HK-2 (cell line): ENCODE measurements around the gene CLIP1.

ENCODE experiments used
- DNase-seq: peaks from one replicate; pipeline ENCODE4 v3.0.0-alpha.2; 2018; ENCODE audit not compliant: unreplicated experiment

The CLIP1 gene

DNA sequence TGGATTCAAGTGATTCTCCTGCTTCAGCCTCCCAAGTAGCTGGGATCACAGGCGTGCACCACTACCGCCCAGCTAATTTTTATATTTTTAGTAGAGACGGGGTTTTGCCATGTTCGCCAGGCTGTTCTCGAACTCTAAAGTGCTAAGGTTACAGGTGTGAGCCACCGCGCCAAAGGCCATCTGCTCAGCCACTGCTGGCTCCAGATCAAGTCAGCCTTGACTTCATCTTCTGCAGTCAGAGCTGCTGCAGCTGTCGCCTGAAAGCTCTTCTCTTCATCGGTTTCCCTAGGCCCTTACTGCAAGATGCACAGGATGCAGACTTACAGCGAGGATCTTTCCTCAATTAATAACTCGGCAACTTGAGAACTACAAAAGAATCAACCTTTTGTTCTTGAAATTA is 66.8 kb downstream of the CLIP1 start:
- no peak for DNase-seq

DNA sequence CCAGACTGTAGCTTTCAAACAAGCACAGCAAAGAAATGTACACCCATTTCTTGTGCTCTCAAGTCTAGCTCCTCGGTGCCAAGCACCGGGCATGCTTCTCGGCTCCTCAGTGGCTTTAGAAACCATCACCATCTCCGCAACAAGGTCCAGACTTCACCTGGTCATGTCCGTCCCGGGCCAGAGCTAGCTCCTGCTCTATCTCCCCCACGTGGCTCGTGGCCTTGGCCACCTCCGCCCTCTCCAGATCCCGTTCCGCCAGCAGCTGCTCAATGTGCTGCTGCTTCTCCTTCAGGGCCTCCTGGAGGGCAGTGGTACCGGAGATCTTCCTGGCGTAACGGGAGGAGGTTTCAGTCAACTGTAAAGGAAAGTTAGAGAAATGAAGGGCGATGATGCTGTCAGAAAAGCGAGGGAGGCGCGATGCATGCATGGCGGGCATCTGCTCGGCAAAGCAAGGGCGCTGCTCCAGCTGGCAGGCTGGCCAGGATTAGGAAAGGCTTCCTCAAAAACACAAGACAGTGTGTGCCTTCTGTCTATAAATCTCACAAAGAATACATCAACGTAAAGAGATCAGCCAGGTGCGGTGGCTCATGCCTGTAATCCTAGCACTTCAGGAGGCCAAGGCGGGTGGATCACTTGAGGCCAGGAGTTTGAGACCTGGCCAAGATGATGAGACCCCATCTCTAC is 67.4 kb downstream of the CLIP1 start:
- DNase-seq, result no peak

DNA sequence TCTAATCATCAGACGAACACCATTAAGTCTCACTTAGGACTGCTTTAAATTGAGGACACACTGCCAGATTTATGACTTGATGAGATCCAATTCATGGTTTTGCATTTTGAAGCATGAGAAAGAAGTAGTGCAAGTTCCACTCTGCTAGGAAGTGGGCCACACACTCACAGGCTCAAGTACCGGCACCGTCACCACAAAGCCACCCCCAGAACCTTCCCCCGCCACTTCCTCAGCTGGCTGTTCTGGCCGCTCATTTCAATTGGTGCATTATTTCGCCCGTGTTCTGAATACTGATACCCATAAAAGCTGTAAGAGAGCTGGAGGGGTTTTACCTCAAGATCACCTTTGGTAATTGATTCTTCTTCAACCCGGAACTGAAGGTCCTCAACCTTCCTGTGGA is 70.1 kb downstream of the CLIP1 start:
- no peak for DNase-seq

DNA sequence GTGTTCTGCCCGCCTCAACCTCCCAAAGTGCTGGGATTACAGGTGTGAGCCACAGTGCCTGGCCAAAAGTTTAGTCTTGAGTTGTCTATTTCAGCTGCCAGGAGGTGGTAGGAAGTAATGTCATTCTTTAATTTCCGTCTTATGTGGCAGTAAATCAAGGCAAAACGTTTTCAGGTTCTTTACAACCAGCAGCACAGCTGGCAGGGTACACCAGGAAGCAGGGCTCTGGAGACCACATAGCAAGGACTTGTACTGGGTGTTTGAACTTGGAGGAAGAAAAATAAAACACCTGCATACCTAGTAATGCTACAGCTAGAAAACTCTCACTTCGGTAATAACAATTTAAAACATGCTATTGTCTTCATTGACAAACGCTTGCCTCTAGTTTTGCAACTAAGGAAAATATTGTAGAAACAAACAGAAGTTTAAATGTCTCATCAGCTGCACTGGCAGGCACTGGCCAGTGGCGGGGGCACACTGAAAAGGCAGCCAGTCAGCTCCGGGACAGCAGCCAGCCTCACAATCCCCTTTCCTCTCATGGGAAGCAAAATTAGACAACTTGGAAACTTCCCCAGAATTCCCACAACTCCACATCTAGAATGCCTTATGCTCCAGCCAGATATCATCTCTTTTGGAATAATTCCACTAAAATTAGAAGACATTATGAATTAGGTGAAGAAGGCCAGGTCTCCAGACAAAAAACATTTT is 72.2 kb downstream of the CLIP1 start:
- no peak for DNase-seq

DNA sequence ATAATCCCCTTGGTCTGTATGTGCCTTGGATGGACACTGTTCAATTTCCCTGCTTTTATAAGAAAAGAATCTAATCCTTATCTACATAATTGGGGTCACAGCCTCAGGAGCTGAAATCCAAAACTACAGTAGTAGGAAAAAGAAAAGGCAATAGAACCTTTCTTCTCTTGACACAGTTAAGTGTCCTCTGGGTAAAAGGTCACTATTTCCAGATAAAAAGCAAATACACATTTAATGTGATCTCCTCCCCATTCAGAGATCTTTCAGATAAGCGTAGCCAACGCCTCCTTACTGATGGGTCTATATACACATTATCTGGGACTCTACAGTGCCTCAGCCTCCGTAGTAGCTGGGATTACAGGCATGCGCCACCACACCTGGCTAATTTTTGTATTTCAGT is 73.4 kb downstream of the CLIP1 start:
- DNase-seq, result no peak

DNA sequence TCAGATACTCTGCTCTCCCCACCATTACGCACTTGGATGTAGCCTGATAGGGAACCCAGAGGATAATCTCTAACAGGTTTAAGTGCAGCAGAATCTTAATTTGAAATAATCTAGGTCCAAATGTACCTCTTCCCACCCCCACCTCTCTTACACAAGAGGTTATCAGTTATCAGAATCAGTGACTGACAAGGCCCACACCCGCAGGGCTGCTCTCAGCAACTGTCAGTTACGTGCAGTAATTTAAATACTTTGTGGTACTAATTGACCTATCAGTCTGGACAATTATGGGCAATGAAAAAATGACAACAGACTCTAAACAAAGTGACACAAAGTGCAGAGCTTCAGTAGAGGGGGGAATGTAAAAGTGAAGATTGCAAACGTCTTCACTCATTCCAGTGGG is 74.0 kb downstream of the CLIP1 start:
- DNase-seq, result no peak

DNA sequence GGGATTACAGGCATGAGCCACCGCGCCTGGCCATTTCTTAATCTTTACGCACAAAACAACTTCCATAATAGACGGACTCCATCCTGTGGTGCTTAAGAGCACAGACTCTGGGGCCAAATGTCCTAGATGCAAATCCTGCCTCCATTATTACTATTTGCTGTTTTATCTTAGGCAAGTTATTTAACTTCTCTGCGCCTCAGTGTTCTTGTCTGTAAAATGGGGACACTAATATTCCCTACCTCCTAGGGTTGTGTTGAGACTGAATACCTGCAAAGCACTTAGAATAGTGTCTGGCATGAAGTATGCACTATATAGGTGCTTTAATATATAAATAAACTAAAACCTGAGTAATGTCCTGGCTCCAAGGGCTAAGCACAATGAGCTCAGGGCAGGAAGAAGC is 76.4 kb downstream of the CLIP1 start:
- no peak for DNase-seq

DNA sequence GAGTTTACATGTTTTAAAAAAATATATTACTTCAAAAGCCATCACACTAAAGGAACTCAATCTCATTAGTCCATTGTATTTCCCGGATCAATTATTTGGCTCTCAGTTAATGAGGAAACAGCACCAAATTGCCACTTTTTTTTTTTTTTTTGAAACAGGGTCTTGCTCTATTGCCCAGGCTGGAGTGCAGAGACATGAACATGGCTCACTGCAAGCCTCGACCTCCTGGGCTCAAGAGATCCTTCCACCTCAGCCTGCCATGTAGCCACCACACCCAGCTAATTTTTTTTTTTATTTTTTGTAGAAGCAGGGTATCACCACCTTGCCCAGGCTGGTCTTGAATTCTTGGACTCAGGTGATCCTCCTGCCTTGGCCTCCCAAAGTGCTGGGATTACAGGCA is 77.4 kb downstream of the CLIP1 start:
- DNase-seq, result no peak

DNA sequence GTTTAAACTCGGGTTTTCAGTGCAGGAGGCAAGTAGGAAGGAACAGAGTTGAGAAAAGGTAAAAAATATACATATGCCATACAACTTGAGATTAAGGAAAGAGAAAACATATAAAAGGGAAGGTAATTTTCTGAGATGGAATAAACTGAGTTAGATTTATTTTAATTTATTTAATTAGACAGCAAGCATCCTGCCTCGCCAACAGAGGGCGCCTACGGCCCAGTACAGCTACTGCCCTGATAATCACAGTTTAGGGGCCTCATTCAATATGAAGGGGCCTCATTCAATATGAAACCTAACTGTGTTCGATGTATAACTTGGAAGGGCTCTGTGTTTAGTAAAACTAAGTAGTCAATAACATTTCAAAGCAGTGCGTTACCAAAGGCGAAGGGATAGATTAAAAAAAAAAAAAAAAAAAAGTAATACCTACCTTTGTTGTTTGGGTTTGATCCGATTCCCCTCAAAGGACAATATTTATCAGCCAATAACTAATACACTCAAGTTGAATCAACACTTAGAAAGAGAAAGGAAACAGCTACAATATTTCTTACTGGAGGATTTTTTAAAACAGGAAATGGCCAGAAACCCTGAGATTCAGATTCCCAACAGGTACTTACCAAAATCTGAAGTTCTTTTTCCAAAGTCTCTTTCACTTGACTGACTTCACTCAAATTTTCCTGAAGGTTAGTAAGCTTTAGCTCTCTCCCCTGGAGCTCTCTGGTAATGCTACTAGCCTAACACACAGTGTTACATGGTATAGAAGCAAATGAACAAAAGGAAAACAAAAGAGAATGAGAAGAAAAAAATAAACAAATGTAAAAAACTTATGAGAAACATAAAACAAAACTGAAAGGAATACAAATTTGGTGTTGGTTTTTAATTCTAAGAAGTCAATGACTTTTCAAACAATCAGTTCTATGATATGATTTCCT is 86.2 kb downstream of the CLIP1 start:
- no peak for DNase-seq

DNA sequence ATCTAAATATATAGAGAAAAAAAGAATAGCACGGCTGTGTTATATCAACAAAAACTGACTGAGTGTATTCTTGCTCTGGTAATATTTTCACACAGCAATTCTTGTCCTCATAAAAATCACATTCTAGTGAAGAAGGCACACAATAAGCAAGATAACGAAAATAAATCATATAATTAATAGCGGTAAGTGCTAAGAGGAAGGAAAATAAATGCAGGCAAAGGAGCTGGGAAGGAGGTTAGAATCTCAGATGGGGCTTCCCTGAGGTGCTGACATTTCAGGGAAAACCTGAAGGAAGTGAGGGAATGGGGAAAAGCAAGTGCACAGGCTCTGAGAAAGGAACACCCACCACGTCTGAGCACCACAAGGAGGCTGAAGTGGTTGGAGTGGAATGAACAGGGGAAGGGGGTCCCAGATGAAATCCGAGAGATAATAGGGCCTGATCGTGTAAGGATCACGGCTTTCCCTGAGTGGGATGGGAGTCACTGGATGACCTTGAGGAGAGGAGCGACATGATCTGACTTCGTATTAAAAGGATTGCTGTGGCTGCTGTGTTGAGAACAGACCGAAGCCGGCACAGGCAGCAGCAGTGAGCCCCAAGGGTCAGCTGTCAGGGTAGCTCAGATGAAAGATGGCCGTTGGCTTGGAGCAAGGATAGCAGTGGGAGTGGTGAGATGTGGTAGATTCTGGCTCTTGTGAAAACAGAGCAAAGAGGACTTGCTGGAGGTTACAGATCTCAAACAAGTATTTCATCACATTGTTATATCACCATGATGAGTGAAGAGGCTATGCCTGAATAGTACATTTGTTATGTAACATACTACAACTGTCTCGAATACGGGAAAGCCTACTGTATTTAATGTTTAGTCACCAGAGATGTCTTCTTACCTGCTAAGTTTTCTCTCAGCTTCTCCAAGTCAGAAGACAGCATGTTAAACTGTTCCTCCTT is 89.1 kb downstream of the CLIP1 start:
- DNase-seq, result no peak

DNA sequence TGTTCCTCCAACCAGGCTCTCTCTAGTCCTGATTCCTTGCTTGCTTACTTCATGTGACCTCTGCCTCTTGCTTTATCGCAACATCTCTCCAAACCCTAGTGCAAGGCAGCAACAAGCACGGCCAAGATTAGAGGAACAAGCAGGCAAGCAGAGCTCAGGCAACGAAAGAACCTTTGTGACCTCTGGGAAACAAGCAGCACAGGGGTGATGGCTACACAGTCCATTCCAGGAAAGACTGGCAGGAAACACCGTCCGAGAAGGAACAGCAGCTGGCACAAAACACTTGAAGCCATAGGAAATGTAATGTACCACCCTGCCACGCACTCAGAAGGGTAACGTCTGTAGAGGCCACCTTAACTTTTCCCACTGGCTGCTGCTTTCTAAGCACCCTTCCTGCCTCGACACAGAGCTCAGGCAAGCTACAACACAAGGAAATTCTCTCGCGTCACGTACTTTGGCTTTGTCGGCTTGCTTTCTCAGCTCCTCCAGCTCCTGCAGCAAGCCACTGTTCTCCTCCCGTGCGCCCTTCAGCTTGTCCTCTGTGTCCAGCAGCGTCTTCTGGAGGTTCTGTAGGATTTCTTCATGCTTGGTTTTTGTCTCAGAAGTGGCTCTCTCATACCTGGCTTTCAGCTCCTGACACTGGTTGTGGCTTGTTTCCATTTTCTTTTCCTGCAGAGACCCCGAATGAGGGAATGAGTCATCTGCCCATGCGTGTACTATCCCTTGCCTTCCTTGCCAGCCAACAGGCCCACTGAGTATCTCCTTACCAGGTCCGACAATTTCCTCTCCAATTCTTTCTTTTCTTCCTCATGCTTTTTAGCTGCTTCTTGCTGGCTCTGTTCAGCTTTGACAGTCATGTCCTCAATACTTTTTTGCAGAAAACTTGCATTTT is 94.7 kb downstream of the CLIP1 start:
- DNase-seq, result no peak

DNA sequence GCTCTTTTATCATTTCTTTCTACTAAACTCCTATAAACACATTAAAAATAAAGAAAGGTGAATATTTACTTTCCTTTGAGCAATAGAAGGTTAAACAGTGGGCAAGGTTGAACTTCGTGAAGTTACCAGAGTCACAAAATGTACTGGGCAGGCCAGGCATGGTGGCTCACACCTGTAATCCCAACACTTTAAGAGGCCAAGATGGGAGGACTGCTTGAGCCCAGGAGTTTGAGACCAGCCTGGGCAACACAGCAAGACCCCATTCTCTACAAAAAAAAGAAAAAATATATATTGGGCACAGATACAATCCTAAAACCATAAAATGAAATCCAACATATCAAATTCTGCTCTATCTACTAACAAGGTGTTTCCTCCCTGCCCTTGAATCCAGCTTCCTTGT is 95.5 kb downstream of the CLIP1 start:
- DNase-seq, result no peak

DNA sequence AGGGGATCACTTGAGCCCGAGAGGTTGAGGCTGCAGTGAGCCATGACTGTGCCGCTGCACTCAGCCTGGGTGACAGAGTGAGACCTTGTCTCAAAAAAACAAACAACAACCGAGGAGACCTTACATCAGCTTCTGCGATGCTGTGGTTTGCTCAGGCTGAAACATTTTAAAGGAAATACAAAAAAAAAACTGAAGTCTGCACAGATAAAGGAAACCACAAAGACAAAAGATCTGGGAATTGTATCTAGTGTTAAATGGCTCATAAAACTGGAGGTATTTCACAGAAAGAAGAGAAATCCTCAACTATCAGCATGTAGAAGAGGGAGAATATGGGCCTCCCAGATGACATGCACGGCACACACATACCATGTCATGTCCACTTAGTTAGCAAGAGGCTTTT is 95.9 kb downstream of the CLIP1 start:
- no peak for DNase-seq

DNA sequence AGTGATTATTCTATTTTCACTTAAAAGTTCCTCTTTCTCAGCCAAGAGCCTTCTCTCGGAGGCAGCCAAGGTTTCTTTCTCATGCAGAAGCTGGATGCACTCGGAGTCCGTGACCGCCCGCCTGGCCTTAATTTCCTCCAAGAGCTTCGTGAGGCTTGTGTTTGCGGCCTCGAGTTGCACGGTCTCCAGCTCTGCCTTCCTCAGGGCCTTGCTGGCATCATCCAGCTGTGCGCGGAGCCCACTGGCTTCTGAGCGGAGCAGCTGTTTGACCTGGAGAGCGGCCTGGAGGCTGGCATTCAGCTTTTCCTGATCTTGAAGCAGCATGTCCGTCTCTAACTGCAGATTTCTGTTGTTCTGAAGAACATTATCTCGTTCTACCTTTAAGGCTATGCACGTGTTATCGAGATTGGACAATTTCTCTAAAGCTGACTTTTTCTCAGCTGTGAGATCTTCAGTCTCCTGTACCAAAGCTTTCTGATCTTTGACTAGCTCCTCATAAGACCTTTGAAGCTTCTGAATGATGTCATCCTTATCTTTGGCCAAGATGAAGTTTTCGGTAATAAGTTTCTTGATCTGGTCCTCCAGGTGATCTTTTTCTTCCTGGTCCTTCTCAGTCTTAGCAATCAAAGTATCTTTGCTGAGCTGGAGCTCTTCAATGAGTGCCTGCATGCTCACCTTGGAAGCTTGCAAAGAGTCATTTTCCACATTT is 99.0 kb downstream of the CLIP1 start:
- DNase-seq, result no peak

DNA sequence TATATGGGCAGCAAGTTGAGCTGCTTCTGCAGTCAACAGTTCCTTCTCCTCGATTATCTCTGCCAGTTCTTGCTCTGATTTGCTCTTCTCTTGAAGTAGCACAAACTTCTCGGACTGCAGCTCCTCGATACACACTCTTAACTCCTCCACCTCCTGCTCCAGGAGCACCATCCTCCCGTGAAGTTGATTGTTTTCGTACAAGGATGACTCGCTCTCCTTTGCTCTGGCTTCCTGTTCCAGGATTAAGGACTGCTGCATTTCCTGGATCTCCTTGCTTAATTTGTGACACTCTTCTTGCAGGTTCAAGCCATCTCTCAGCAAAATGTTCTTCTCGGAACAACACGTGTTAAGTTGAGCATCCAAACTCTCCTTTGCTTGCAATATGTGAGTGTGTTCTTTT is 100.0 kb downstream of the CLIP1 start:
- DNase-seq, result no peak

DNA sequence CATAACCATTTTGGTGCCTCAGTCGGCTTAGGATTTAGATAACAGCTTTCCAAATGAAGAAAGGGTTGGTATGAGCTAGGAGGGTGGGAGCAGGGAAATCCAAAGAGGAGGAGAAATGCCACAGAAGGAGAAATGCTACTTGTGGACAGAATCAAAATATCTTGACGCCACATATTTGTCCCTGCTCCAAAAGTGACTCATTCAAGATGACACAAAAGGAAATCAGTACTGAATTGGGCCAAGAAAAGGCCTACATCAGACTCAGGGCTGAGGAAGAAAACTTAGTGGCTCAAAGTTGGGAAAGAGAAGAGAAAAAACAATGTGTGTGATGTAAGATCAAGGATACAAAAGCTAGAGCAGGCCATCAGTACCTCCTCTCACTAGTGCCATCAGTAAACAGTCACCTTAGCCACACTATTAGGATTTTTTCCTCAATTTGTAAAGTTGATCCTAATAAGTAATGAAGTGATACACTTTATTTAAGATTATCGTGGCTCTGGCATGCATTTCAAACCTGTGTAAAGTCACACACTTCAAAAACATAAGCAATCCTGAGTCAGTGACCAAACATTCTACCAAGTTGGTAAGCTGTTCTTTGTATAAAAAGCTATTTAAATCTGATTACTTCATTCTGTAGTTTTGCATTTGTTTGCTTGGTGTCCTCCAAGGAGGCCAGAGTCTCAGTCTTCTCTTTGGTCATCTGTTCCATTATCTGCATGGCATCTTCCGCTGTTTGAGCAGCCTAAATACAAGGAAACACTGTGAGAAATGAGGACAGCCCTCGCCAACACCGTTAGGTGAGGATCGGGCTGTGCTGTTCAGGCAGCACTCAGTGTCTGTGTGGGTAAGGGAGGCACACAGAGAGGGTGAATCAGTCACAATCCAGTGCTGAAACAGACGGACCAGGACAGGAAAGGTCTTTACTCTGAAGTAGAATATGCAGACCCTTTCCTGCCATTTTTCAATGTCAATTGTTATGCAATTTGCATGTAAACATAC is 103.6 kb downstream of the CLIP1 start:
- no peak for DNase-seq

DNA sequence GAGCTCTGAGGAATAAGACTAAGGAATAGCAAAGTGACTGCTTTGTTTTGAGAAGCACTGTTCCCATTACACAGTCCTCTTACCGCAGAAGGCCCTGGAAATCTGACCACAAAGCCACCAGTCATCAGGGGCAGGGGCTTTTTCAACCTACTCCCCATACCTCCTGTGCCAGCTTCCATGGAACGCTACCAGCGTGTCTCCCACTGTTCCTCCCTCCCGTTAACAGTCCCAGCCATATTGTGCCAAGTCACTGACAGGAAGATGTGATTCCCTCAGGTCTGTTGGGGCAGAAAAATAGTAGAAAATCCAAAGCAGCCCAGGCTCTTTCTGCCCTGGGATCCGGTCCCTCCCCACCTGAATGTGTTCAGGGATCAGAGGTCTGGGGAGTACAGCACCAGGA is 109.5 kb downstream of the CLIP1 start:
- no peak for DNase-seq

DNA sequence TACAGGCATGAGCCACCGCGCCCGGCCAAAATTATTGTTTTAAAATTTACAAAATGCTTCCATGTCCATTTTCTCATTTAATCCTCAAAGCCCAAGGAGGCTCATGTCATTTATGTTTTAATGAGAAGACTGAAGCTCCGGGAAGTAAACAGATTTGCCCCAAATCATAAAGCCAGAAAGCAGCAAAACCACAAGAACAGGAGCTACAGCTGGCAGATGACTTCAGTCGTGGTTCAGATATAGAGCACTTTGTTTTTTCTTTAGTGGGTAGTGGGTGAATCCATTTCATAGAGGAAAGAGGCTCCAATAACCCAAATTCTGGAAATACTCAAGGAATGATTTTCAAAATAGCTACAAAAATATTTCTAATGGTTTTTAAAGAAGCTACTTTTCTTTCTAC is 110.8 kb downstream of the CLIP1 start:
- DNase-seq, result no peak
